Parathyroid adenoma (tissue), 2 donors: ENCODE results near the gene SH3GL2.

Source experiments
- H2AFZ ChIP-seq: fragments of 300-600 bp; sonication (generic); one replicate; pipeline ENCODE4 v1.7.0; 2017; ENCODE audit warnings: antibody characterized with exemption, mild to moderate bottlenecking
- H3K27ac ChIP-seq: fragments of 300-600 bp; sonication (generic); one replicate; pipeline ENCODE4 v1.7.0; 2017
- H3K27me3 ChIP-seq: fragments of 300-600 bp; sonication (generic); one replicate; pipeline ENCODE4 v1.7.0; 2017; ENCODE audit warnings: low read length; ENCODE audit not compliant: control insufficient read depth, insufficient read depth
- H3K36me3 ChIP-seq: fragments of 300-600 bp; sonication (generic); one replicate; pipeline ENCODE4 v1.7.0; 2017; ENCODE audit warnings: low read length; ENCODE audit not compliant: control insufficient read depth, insufficient read depth
- H3K4me1 ChIP-seq: fragments of 300-600 bp; sonication (generic); one replicate; pipeline ENCODE4 v1.7.0; 2017; ENCODE audit warnings: control low read depth
- H3K4me2 ChIP-seq: fragments of 300-600 bp; sonication (generic); one replicate; pipeline ENCODE4 v1.7.0; 2017; ENCODE audit warnings: low read length
- H3K4me3 ChIP-seq: fragments of 300-600 bp; sonication (generic); one replicate; pipeline ENCODE4 v1.7.0; 2017; ENCODE audit warnings: low read depth, low read length
- H3K79me2 ChIP-seq: fragments of 300-600 bp; sonication (generic); one replicate; pipeline ENCODE4 v1.7.0; 2017; ENCODE audit warnings: control low read depth
- H3K9ac ChIP-seq: fragments of 300-600 bp; sonication (generic); one replicate; pipeline ENCODE4 v1.7.0; 2017; ENCODE audit warnings: mild to moderate bottlenecking
- H3K9me3 ChIP-seq: fragments of 300-600 bp; sonication (generic); one replicate; pipeline ENCODE4 v1.7.0; 2017; ENCODE audit warnings: low read length; ENCODE audit not compliant: control insufficient read depth
- CTCF ChIP-seq: fragments of 300-600 bp; sonication (generic); IDR thresholded peaks from one replicate; pipeline ENCODE4 v1.7.0; 2017; ENCODE audit warnings: antibody characterized with exemption, mild to moderate bottlenecking
- donor health status: primary hyperparathyroidism.

SH3GL2 gene

GRCh38 chr9:17813798-17814197 is 234.9 kb downstream of the SH3GL2 start:
- TF ChIP-seq CTCF, result no peak
- Histone ChIP-seq H2AFZ (no peak overlapping the region), H3K4me1 (no peaks in the 10 kb centered on the region), H3K27ac (no peak overlapping the region), H3K9me3 (no peaks in the 10 kb centered on the region), H3K9ac (no peak overlapping the region), H3K27me3 (no peaks in the 10 kb centered on the region), H3K4me3 (no peak overlapping the region), H3K79me2 (no peaks in the 10 kb centered on the region), H3K4me2 (no peak overlapping the region), H3K36me3 (no peaks in the 10 kb centered on the region)

- Histone ChIP-seq H3K4me1 (no peaks in the 10 kb centered on the region), H3K27ac (no peak overlapping the region), H3K79me2 (no peaks in the 10 kb centered on the region), H3K4me3 (no peak overlapping the region), H3K9ac (no peak overlapping the region), H3K36me3 (no peaks in the 10 kb centered on the region), H3K9me3 (no peaks in the 10 kb centered on the region), H2AFZ (no peak overlapping the region), H3K4me2 (no peak overlapping the region), H3K27me3 (no peaks in the 10 kb centered on the region)
- no peak for TF ChIP-seq CTCF
These were observed 237.7 kb downstream of the SH3GL2 start for GRCh38 chr9:17816431-17817027.

- Histone ChIP-seq H2AFZ (no peak overlapping the region), H3K9ac (no peak overlapping the region), H3K27me3 (no peaks in the 10 kb centered on the region), H3K79me2 (no peaks in the 10 kb centered on the region), H3K4me3 (no peak overlapping the region), H3K36me3 (no peaks in the 10 kb centered on the region), H3K4me2 (no peak overlapping the region), H3K27ac (no peak overlapping the region), H3K9me3 (no peaks in the 10 kb centered on the region), H3K4me1 (no peaks in the 10 kb centered on the region)
- TF ChIP-seq CTCF, result no peak
These were observed 245.3 kb downstream of the SH3GL2 start for GRCh38 chr9:17824191-17824590.

GRCh38 chr9:17824616-17825264 is 245.9 kb downstream of the SH3GL2 start:
- Histone ChIP-seq H3K27ac (no peak overlapping the region), H3K9me3 (no peaks in the 10 kb centered on the region), H3K36me3 (no peaks in the 10 kb centered on the region), H3K9ac (no peak overlapping the region), H2AFZ (no peak overlapping the region), H3K4me3 (no peak overlapping the region), H3K27me3 (no peaks in the 10 kb centered on the region), H3K4me2 (no peak overlapping the region), H3K4me1 (no peaks in the 10 kb centered on the region), H3K79me2 (no peaks in the 10 kb centered on the region)
- TF ChIP-seq CTCF, result no peak

- H3K4me3 ChIP-seq, result no peak overlapping the region
- H3K27me3 ChIP-seq, result no peaks in the 10 kb centered on the region
- no peaks in the 10 kb centered on the region for H3K4me1 ChIP-seq
- no peaks in the 10 kb centered on the region for H3K36me3 ChIP-seq
- H3K27ac ChIP-seq, result no peak overlapping the region
- H3K9ac ChIP-seq, result no peak overlapping the region
- TF ChIP-seq CTCF, result no peak
- H2AFZ ChIP-seq, result no peak overlapping the region
- H3K4me2 ChIP-seq, result no peak overlapping the region
- H3K79me2 ChIP-seq, result no peaks in the 10 kb centered on the region
- no peaks in the 10 kb centered on the region for H3K9me3 ChIP-seq
These were observed 246.4 kb downstream of the SH3GL2 start for GRCh38 chr9:17825265-17825659.
